Fibroblast of peridontal ligament (primary cell): ENCODE measurements around the gene TAPT1.
"Not testable (repeated sequence)": the region's sequence is repeated elsewhere in the genome, so short reads cannot be mapped to it uniquely, and the experiment has no call there.

ENCODE experiments used
- DNase-seq: peaks from one replicate; pipeline ENCODE4 v3.0.0-alpha.2; 2010; ENCODE audit errors: extremely low read depth

Gene TAPT1

DNA sequence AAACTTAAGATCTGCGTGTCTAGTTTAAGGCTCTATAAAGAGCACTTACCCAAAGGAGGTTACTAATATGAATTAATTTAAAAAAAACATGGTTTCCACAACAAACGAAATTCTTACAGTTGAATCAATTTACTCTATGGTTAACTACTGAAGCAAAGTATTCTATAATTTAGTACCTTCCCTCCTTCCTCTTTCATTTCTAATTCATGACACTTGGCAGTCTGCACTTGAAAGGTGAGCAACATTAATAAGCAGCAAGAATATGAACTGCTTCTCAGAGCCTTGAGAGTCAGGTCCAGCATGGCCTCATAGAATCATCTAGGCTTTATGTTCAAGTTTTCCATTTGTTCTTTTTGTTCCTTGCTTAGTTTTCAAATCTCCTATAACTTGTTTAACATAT is 42.7 kb downstream of the TAPT1 start:
- DNase-seq, result no peak

DNA sequence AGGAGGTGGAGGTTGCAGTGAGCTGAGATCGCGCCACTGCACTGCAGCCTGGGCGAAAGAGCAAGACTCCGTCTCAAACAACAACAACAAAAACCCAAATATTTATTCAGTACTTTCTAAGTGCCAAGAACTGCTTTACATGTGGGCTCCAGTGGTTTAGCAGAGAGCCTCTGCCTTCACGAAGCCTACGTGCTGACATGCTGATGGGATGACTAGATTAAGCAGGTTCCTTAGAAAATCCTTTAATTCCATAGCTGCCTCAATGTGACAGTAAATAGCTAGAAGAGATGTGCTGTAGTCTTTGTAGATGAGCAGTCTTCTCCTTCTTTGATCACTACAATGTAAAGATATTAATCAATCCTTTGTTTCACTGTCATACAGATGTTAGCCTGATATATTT is 49.6 kb downstream of the TAPT1 start:
- no peak for DNase-seq

DNA sequence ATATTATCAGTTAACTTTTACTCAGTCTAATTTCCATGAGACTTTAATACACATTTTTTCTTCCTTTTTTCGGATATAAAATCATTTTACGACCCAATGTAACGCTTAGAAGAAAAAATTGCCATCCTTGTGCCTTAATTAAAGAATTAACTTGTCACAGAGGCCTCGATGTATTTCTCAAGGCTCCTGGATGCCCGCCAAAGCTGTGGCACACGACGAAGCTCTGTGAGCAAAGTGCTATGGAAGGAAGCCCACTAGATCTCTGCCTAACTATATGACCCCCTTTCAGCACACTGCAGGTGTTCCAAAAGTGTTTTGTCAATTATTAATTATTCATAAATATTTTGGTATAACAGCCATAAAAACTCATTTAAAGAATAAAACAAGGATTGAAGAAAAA is 54.4 kb downstream of the TAPT1 start:
- DNase-seq, result no peak

DNA sequence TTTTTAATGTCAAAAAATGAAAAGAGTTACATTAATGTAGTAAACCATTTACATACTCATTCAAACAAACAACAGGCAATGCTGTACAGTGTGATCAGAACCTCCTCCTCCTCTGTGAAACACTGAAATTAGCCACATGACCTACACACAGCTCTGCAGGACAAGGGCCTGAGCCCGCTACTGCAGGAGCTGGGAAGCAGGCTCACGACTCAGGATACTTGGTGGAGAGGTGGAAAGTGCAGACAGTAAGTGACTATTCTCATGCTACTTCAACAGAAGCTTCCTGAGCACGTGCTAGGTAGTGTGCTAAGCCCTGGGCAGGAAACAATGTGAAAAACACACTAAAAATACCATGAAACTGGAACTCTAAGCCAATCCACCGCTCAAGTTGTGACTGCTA is 56.8 kb downstream of the TAPT1 start:
- DNase-seq, result no peak

DNA sequence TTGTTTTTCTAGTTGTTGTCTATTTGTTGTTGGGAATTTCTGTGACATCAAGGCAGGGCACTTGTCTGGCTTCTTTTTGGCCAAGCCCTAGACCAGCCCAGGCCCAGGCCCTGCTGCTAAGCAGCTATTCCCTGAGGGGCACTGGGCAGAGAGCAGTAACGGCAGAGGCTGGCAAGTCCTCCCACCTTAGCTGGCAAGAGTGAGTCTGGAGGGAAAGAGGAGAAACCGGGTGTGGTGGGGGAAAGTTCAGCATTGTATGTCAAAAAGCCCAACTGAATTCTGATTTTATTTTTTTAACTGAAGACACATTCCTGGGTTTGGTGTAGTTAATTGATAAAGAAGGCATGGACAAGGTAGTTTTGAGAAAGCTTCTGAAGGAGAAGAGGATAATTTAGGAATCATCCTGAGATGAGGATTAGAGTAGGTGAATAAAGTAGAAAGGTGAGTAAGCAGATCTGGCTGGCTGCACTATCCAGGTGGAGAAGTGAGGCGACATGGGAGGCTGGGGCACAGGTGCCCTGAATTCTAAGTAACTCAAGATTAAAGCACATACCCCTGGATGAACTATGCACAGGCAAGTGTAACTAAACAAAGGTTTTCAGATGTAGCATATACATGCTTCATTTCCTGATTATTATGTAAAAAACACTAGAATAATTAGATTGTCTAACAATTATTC is 57.4 kb downstream of the TAPT1 start:
- DNase-seq, result no peak

DNA sequence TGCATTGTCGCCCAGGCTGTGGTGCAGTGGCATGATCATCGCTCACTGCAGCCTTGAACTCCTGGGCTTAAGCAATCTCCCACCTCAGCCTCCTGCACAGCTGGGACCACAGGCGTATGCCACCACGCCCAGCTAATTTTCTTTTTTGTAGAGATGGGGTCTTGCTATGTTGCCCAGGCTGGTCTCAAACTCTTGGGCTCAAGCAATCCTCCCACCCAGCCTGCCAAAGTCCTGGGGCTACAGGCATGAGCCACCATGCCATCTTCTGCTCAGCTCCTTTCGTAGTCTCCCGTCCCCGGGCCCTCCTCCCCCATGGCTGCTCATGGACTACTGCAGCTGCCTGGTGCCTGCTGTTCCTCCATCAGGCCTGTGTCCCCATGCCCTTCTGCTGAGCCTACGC is 58.1 kb downstream of the TAPT1 start:
- no peak for DNase-seq

DNA sequence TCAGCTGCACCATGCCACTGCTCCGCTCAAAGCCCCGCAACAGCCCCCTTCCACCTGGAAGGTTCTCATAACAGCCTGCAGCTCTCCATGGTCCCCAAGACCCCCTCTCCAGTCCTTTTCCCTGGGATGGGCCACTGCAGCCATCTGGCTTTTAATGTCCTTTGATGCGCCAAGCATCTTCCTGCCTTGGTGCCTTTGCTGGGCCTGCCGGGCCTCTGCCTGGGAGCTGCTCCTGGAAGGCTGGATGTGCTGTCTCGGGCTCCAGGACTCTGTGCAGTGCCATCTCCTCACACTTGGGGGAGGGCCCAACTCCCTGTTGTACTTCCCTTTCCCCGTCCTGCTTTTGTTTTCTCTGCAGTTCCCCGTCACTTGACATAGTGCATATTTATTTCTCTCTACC is 60.3 kb downstream of the TAPT1 start:
- no peak for DNase-seq

DNA sequence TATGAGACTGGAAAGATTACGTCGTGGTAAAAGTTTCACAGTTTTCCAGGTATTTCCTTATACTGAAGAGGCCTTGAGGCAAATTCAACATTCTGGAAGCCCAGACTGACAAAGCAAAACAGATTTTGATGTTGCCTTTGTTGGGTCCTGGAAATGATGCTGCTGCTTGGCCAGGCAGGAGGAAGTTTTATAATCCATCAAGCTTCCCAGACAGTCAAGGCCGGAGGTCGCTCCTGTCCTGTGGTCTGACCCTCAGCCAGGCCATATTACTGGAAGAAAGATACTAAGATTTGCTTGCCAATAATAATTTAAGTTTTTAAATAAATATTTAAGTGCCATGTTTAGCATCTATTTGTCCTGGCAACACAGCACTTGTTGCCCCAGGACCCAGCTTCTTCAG is 63.4 kb downstream of the TAPT1 start:
- no peak for DNase-seq

DNA sequence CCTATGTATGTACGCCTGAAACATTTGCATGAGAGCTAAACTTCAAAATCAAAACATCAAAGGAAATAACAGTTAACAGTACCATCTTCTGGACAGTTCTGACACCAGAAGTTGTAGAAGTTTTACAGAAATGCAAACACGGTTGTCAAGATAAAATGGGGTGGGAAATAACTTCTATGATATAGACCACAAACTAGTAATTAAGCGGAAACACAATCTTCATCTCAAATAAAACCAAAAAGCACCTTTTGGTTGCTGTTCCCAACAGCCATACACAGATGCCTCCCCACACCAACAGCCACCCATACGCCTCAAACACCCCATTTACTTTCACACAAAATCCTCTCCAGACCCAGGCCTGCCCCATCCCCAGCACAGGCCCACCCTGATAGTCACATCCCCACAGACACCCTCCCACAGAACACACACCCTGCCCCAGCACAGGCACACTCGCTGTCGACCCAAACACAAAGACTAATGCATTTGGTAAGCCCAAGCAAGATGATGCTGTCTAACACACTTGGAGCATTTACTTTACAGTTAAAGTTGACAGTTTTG is 64.3 kb downstream of the TAPT1 start:
- DNase-seq, result no peak

DNA sequence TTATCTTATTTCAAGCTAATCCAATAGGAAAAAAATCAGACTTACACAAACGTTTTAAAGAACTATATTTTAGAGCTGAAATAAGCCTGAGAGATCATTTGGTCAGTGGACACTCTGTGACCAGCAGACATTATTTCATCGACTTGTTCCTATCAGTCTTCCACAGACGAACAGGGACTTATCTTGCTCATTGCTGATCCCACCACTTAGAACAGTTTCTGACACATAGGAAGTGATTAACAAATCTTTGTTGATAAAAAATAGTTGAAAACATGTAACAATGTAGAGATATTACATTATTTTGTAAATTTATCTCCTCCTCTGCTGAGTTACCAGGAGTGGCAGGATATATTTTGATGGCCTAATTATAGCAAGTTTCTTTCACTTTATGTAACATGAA is 65.8 kb downstream of the TAPT1 start:
- DNase-seq, result no peak

DNA sequence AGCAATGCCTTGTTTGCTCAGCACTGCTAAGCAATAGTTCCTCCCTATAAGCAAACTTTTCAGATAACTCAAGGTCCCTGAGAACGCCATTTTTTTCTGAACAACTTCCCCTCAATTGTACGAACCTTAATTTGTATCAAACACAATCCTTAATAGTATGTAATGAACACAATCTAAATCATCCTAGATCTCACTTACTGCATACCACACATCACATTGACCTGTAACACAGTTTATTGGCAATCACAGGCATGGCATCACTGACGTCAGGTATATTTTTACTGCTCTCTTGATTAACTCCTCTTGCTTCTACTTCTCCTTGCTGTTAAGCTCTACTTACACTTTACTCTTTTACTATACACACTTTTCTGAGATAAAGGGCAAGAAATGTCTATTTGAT is 67.0 kb downstream of the TAPT1 start:
- no peak for DNase-seq

DNA sequence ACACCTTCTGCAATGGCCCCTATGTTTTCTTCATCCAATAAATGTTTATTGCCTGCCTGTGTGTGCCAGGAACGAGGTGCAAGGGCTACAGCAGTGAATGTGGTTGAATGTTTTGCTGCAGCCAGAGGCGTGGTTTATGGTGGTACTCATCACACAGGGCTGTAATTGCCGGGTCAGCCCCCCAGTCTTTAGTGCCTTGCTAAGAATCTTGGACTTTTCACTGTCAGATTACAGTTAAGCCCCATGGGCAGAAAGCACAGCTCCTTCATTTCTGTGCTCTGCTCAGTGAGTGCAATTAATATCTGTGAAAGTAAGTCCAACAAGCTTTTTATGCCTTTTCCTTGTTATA is 67.8 kb downstream of the TAPT1 start:
- no peak for DNase-seq

DNA sequence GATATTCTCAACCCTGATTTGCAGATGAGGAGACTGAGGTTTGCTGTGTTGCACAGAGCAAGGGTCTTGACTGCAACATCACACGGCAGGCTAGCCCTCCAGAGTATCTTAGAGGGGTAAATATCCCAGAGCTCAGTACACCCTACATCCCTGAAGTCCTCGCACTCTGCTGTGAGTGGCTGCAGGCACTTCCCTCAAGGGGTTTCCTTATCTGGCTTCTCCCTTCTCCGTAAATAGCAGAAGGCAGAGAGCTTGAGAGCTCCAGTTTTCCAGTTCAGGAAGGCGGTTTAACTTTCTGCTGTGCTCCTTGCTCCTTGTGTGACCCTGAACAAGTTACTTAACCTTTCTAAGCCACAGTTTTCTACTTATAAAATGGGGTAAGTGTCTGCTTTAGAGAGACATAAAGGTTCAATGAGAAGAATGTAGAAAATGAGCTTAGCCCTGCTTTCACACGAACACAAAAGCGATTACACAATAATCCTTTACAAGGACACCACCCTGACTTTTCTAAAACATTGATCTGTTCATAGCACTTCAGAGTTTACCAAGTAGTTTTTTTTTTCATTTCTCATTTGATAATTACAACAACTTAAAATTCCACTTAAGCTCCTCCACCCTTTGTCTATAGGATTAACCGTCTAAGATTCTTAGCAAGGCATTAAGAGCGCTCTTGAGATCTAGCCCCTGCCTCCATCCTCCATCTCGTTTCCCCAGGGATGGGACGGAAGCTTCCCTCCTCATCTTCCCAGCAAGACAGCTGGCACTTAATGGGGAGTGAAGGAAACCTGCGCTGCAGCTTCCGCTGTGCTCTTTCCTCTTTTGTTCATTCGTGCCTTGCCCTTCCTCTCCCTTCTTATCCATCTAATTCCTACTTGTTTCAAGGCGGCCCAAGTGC is 68.4 kb downstream of the TAPT1 start:
- peak; percentile 5 for DNase-seq

DNA sequence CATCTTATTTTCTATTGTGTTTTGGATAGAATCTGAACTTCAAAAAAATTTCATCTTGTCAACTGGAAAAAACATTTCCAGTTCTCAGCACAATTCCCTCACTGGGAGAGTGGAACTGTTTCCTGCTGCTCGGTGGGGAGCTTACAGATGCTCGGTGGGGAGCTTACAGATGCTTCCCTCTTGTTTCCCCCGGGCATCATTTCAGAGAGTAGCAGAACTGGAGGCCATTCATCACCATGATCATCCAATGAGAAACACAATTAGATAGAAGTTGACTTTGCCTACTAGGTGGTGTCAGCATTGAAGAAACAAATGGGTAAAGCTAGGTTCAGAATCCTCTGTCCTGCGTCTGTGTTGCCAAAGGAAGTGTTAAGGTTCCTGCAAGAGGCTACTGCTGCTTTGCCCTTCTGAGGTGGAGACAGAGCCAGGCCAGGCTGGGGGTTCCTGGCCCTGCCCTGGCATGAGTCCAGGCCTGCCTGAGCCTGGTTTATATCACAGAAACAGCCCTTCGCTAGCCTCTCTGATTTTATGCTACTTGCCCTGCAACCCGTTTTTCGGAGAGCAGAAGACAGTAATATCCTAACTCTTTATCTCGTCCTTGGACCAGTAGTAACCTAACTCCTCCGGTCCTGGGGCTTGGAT is 70.6 kb downstream of the TAPT1 start:
- DNase-seq, result no peak

DNA sequence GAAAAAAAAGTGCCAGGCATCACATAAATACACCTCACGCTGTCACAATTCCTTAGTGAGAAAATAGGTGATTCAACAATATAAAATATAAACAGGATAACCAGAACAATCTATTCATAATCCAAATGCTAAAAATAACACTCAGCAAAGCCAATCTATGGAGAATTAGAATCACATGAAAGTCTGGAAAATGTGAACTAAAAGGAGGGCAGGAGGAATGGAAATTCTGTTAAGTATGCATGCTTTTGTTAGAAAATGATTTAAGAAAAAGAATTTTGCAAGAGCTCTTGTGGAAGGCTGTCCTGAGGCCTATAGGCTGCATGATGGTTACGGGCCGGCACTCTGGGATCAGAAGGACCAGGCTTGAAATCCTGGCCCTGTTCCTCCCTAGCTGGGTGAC is 71.8 kb downstream of the TAPT1 start:
- DNase-seq, result no peak

DNA sequence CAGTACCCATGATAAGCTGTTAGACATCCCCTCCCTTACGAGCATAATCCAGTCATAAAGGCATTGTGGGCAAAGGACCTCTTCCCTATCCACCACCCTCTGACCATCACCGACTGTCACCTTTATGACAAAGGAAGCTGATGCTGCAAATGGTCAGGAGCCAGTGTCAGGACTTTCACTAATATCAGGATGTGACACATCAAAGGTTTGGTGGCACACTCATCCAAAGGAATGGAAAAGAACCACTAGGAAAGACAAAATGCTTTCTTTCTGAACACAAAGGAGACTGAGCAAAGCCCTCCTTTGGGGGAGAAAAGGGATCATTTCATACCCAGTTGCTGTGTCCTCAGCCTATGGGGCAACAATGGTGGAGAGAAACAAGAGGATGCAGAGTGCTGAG is 75.6 kb downstream of the TAPT1 start:
- no peak for DNase-seq

DNA sequence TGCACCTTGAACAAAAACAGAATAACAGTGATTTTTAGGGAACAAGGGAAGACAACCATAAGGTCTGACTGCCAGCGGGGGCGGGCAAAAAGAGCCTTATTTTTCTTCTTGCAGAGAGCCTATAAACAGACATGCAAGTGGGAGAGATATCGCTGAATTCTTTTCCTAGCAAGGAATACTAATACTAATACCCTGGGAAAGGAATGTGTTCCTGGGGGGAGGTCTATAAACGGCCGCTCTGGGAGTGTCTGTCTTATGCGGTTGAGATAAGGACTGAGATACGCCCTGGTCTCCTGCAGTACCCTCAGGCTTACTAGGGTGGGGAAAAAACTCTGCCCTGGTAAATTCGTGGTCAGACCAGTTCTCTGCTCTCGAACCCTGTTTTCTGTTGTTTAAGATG is 81.4 kb downstream of the TAPT1 start:
- not testable (repeated sequence) for DNase-seq

DNA sequence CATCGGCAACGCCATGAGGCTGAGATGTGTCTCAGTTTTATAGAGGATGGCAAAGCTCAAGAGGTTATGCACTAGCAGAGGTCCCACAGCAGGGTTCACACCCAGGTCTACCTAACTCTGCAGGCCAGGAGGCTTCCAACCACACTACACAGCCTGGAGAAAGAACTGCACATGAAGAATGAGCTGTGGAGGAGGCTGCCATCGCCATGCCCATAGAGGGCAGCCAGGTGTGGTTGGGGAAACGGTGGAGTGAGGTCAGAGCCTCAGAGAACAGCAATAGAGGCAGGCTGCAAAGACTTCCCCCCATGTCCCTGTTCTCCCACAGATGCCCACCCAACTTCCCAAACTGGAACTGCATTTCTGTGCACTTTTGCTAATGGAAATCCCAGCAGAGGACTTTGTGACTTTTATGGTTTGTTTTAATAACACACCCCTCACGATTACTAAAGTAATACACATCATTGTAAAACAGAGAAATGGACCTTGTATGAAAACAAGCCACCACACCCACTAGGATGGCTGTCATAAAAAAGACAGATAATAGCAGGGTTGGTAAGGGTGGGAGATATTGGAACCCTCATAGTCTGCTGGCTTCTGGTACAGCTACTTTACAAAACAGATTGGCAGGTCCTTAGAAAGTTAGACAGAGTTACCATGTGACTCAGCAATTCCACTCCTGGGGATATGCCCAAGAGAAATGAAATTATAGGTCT is 83.5 kb downstream of the TAPT1 start:
- DNase-seq, result no peak

DNA sequence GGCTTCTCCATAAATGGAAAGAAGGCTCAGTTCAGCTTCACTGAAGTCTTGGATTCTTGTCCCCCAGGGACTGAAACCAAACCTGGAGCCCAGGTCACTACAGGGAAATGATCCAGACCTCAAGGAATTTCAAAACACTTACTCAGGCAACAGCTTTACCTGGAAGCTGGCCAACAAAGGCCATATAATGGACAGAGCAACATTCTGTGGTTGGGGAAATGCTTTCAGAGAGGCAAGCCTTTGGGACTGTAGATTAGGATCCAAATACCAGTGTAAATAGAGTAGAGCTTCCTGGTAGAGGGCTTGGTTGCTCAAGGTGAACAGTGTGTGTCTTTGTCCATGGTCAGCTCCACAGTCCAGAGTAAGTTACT is 85.4 kb downstream of the TAPT1 start:
- peak; percentile 91 for DNase-seq

DNA sequence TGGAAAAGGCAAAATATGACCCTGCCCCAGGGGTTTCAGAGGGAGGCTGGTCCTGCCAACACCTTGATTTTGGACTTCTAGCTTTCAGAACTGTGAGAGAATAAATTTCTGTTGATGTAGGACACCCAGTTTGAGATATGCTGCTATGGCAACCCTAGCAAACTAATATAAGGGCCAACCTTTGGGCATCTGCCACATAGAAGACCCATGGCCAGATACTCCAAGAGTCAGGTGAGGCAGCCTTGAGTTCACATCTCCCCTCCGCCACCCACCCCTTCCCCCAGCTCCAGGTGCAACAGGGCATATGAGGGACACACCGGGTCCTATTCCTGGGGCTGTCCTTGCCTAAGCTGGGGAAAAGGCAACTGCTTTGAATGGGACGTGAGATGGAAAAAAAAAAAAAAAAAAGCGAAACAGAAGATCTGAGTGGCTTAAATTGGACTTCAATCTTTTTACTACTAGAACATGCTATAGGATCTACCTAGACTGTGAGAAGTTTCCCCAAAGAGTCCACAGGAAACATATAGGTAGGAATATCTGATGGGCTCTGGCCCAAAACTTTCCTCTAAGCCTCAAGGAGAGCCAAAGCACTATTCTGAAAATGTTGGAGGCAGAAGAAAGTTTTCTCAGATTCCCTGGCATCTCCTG is 85.9 kb downstream of the TAPT1 start:
- no peak for DNase-seq

DNA sequence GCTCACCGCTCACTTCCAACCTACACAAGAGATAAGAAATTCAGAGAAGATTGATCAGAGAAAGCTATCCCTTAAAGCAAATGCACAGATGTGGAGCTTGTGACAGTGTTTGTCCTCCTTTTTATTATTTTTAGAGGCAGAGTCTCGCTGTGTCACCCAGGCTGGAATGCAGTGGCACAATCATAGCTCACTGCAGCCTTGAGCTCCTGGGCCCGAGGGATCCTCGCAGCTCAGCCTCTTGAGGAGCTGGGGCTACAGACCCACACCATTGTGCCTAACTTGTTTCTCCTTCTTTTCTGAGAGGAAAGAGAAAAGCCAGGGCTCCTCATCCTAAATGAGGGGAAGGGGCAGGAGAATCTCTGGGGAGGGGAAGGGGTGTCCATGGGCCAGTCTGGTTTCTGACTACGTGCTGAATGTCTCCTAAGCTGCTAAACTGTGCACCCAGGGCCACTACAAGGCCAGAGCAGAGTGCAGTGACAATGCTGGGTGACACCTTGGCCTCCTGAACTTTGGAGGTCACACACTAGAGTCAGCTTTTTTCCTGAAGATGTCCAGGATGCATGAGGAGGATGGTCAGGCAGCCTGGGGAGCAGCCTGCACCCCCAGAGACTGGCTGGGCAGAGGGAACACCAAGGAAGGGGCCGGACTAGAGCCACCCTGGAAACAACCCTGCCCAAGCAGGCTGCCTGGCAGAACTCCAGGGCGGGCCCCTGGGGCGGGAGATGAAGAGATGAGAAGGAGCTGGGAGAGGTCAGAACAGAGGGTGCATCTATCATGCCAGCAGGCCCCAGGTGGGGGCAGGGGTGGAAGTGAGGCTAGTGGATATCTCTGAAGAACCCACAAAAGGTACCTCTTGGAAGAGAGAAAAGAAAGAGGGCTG is 87.0 kb downstream of the TAPT1 start:
- DNase-seq, result no peak
